MM.1S (cell line): ENCODE data around the gene DCDC1.

Experiments
- DNase-seq: peaks from one replicate; pipeline ENCODE4 v3.0.0-alpha.2; 2015
- H2AFZ ChIP-seq: fragments of 300-600 bp; sonication (generic); 2 replicates; pipeline ENCODE4 v1.6.0; 2016; ENCODE audit warnings: antibody characterized with exemption, low read length
- H3F3A ChIP-seq: fragments of 300-600 bp; sonication (generic); 2 replicates; pipeline ENCODE4 v1.6.1; 2016; ENCODE audit warnings: mild to moderate bottlenecking, antibody characterized with exemption, low read length, moderate library complexity, mixed read lengths; ENCODE audit not compliant: insufficient read depth
- H3K27ac ChIP-seq: fragments of 300-600 bp; sonication (generic); 2 replicates; pipeline ENCODE4 v1.5.1; 2016; ENCODE audit warnings: mild to moderate bottlenecking, low read length
- H3K27me3 ChIP-seq: fragments of 300-600 bp; sonication (generic); replicated peaks from 2 replicates; pipeline ENCODE4 v1.6.0; 2016; ENCODE audit warnings: low read length; ENCODE audit not compliant: insufficient read depth
- H3K36me3 ChIP-seq: fragments of 300-600 bp; sonication (generic); replicated peaks from 2 replicates; pipeline ENCODE4 v1.6.1; 2016; ENCODE audit warnings: mild to moderate bottlenecking, low read length, mixed read lengths; ENCODE audit not compliant: insufficient read depth
- H3K4me1 ChIP-seq: fragments of 300-600 bp; sonication (generic); 2 replicates; pipeline ENCODE4 v1.6.1; 2016; ENCODE audit warnings: low read length, mixed read lengths
- H3K4me2 ChIP-seq: fragments of 300-600 bp; sonication (generic); 2 replicates; pipeline ENCODE4 v1.6.0; 2016; ENCODE audit warnings: low read depth, low read length
- H3K4me3 ChIP-seq: fragments of 300-600 bp; sonication (generic); 2 replicates; pipeline ENCODE4 v1.5.1; 2016; ENCODE audit warnings: low read length, mixed read lengths
- H3K79me2 ChIP-seq: fragments of 300-600 bp; sonication (generic); 2 replicates; pipeline ENCODE4 v1.6.1; 2016; ENCODE audit warnings: mixed run types, low read length, mixed read lengths
- H3K9ac ChIP-seq: fragments of 300-600 bp; sonication (generic); 2 replicates; pipeline ENCODE4 v1.6.1; 2016; ENCODE audit warnings: low read length, mixed read lengths
- H3K9me2 ChIP-seq: fragments of 300-600 bp; sonication (generic); replicated peaks from 2 replicates; pipeline ENCODE4 v1.6.1; 2016; ENCODE audit warnings: mild to moderate bottlenecking, low read length, mixed read lengths; ENCODE audit not compliant: insufficient read depth
- H3K9me3 ChIP-seq: fragments of 300-600 bp; sonication (generic); replicated peaks from 2 replicates; pipeline ENCODE4 v1.6.1; 2016; ENCODE audit warnings: mild to moderate bottlenecking, low read length, mixed read lengths; ENCODE audit not compliant: insufficient read depth
- H4K20me1 ChIP-seq: fragments of 300-600 bp; sonication (generic); 2 replicates; pipeline ENCODE4 v1.6.1; 2016; ENCODE audit warnings: mild to moderate bottlenecking, low read length, moderate library complexity, mixed read lengths; ENCODE audit not compliant: insufficient read depth
- CTCF ChIP-seq: fragments of 300-600 bp; sonication (generic); IDR thresholded peaks from 2 replicates; pipeline ENCODE4 v1.5.1; 2016; ENCODE audit warnings: antibody characterized with exemption, low read length, mixed read lengths
- EZH2 ChIP-seq: fragments of 300-600 bp; sonication (generic); optimal IDR thresholded peaks from 2 replicates; pipeline ENCODE3; 2017; ENCODE audit warnings: low read depth, mild to moderate bottlenecking, antibody characterized with exemption, low read length, mixed read lengths
- EZH2phosphoT487 ChIP-seq: fragments of 300-600 bp; sonication (generic); IDR thresholded peaks from 2 replicates; pipeline ENCODE4 v1.6.1; 2018; ENCODE audit warnings: antibody characterized with exemption, low read length

The DCDC1 gene

DNA sequence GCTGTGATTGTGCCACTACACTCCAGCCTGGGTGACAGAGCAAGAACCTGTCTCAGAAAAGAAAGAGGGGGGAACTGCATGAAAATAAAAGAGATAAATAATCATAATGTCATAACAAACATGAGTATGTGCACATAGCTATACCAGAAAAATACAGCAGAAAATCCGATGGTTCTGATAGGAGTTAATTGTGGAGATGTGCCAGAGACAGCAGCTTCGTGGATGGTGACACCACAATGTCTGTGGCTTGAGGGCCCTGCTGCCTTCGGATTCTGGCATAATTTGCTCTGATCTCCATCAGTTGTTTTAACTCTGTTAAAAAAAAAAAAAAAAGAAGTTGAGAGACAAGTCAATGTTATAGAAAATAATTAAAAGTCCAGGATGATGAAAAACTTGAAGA lies 491.1 kb downstream of the DCDC1 start:
- Histone ChIP-seq H3K4me3 (no peak overlapping the region), H3K9me3 (no peaks in the 10 kb centered on the region), H4K20me1 (no peaks in the 10 kb centered on the region), H3K79me2 (no peaks in the 10 kb centered on the region), H3K27me3 (no peaks in the 10 kb centered on the region), H3K9me2 (no peaks in the 10 kb centered on the region), H3K36me3 (no peaks in the 10 kb centered on the region), H3F3A (no peaks in the 10 kb centered on the region), H3K4me1 (no peaks in the 10 kb centered on the region), H3K27ac (no peak overlapping the region), H2AFZ (no peak overlapping the region), H3K4me2 (no peak overlapping the region), H3K9ac (no peak overlapping the region)
- DNase-seq = no peak
- TF ChIP-seq EZH2 (no peak), EZH2phosphoT487 (no peak), CTCF (no peak)

DNA sequence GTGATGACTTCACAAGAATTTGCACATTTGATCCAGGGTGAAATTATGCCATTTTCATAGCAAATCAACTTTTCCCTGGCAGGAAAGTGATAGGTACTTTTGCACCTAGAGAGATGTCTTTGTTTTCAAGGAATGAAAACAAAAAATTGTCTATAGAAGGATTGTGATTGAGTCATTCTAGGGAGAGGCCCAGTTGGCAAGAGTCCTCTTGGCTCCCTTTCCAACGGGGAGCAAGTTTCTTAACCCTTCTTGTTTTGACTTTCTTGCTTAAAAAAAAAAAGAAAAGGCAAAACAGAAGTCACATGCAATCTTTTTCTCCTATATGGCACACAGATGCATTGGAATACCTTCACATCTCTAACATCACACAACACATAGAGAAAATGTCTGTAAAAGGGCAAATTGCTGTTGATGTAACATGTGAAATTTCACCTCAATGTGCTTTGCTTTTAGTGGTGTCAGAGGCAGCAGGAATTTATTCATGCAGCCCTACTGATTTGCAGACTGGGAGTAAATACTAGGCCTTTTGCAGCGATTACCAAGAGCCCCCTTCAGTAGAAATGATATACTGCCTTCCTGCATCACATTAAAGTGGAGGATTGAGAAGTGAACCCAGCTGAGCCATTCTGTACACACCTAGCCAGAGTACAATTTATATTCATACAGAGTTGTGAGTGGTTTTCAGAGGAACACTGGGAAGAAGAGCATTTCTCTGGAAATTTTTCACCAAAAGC lies 492.7 kb downstream of the DCDC1 start:
- no peaks in the 10 kb centered on the region for H3K9me3 ChIP-seq
- H3K27ac ChIP-seq = no peak overlapping the region
- no peaks in the 10 kb centered on the region for H3K79me2 ChIP-seq
- H3F3A ChIP-seq = no peaks in the 10 kb centered on the region
- no peak overlapping the region for H3K4me3 ChIP-seq
- H2AFZ ChIP-seq = no peak overlapping the region
- no peak overlapping the region for H3K9ac ChIP-seq
- H4K20me1 ChIP-seq = no peaks in the 10 kb centered on the region
- H3K4me2 ChIP-seq = no peak overlapping the region
- no peak for DNase-seq
- TF ChIP-seq EZH2 (no peak), CTCF (no peak), EZH2phosphoT487 (no peak)
- no peaks in the 10 kb centered on the region for H3K4me1 ChIP-seq
- H3K36me3 ChIP-seq = no peaks in the 10 kb centered on the region
- no peaks in the 10 kb centered on the region for H3K9me2 ChIP-seq
- no peaks in the 10 kb centered on the region for H3K27me3 ChIP-seq

GRCh38 chr11:30876228-30876627 lies 493.3 kb downstream of the DCDC1 start:
- Histone ChIP-seq H3K9me3 (no peaks in the 10 kb centered on the region), H3K27ac (no peak overlapping the region), H3K9ac (no peak overlapping the region), H3K4me2 (no peak overlapping the region), H3K4me3 (no peak overlapping the region), H3K36me3 (no peaks in the 10 kb centered on the region), H4K20me1 (no peaks in the 10 kb centered on the region), H3K9me2 (no peaks in the 10 kb centered on the region), H2AFZ (no peak overlapping the region), H3F3A (no peaks in the 10 kb centered on the region), H3K27me3 (no peaks in the 10 kb centered on the region), H3K4me1 (no peaks in the 10 kb centered on the region), H3K79me2 (no peaks in the 10 kb centered on the region)
- TF ChIP-seq EZH2phosphoT487 (no peak), EZH2 (no peak), CTCF (no peak)
- no peak for DNase-seq
